HG02798 (cell line): ENCODE results near the gene GLIS1.

ENCODE experiments used
- ATAC-seq: cut with Tn5 transposase; IDR thresholded peaks from one replicate; pipeline ENCODE4 v1.9.1; 2021; ENCODE audit warnings: mild to moderate bottlenecking; ENCODE audit not compliant: unreplicated experiment, poor library complexity

Gene GLIS1

GRCh38 chr1:53587252-53587988 is 151.5 kb downstream of the GLIS1 start:
- no peak for ATAC-seq

- no peak for ATAC-seq
Observed at GRCh38 chr1:53586765-53587164, 152.2 kb downstream of the GLIS1 start.

- ATAC-seq, result no peak
Observed at GRCh38 chr1:53585565-53585964, 153.4 kb downstream of the GLIS1 start.

- ATAC-seq, result no peak
Observed at GRCh38 chr1:53585129-53585528, 153.8 kb downstream of the GLIS1 start.

- ATAC-seq, result no peak
Observed at GRCh38 chr1:53584777-53585107, 154.2 kb downstream of the GLIS1 start.

GRCh38 chr1:53583868-53584776 is 154.8 kb downstream of the GLIS1 start:
- no peak for ATAC-seq

- no peak for ATAC-seq
Observed at GRCh38 chr1:53583021-53583867, 155.7 kb downstream of the GLIS1 start.

GRCh38 chr1:53582211-53583020 is 156.5 kb downstream of the GLIS1 start:
- ATAC-seq, result no peak

GRCh38 chr1:53581476-53581875 is 157.5 kb downstream of the GLIS1 start:
- ATAC-seq, result no peak

GRCh38 chr1:53580739-53581475 is 158.1 kb downstream of the GLIS1 start:
- ATAC-seq, result no peak

- ATAC-seq, result no peak
Observed at GRCh38 chr1:53580009-53580400, 159.0 kb downstream of the GLIS1 start.

GRCh38 chr1:53579221-53580008 is 159.5 kb downstream of the GLIS1 start:
- ATAC-seq, result no peak

GRCh38 chr1:53578358-53578757 is 160.6 kb downstream of the GLIS1 start:
- no peak for ATAC-seq

GRCh38 chr1:53577761-53578100 is 161.2 kb downstream of the GLIS1 start:
- no peak for ATAC-seq

- no peak for ATAC-seq
Observed at GRCh38 chr1:53576866-53577760, 161.9 kb downstream of the GLIS1 start.

- no peak for ATAC-seq
Observed at GRCh38 chr1:53576381-53576801, 162.6 kb downstream of the GLIS1 start.

- ATAC-seq, result no peak
Observed at GRCh38 chr1:53575955-53576320, 163.0 kb downstream of the GLIS1 start.
